WTC11 (cell line): ENCODE data around the gene ADORA1.

Source experiments
- CREM ChIP-seq: sonication (generic); formaldehyde crosslinking; IDR thresholded peaks from 2 replicates; pipeline ENCODE4 v1.8.1; 2022; ENCODE audit warnings: mild to moderate bottlenecking, missing genetic modification reagents, moderate library complexity
- CTCF ChIP-seq: fragments of 200-600 bp; IDR thresholded peaks from 2 replicates; pipeline ENCODE4 v1.8.0; 2022; ENCODE audit warnings: antibody characterized with exemption
- FOXP4 ChIP-seq: sonication (generic); formaldehyde crosslinking; IDR thresholded peaks from 2 replicates; pipeline ENCODE4 v1.8.0; 2022; ENCODE audit warnings: mild to moderate bottlenecking, missing genetic modification reagents
- NFE2L1 ChIP-seq: sonication (generic); formaldehyde crosslinking; IDR thresholded peaks from 2 replicates; pipeline ENCODE4 v1.8.1; 2023; ENCODE audit warnings: missing genetic modification reagents
- NR3C1 ChIP-seq: sonication (generic); formaldehyde crosslinking; conservative IDR thresholded peaks from 2 replicates; pipeline ENCODE4 v1.8.1; 2023; ENCODE audit warnings: low read depth, mild to moderate bottlenecking, missing genetic modification reagents
- PRDM15 ChIP-seq: sonication (generic); formaldehyde crosslinking; IDR thresholded peaks from 2 replicates; pipeline ENCODE4 v1.8.0; 2022; ENCODE audit warnings: missing genetic modification reagents
- TCF7 ChIP-seq: sonication (generic); formaldehyde crosslinking; IDR thresholded peaks from 2 replicates; pipeline ENCODE4 v1.8.0; 2022; ENCODE audit warnings: mild to moderate bottlenecking, low read depth, missing genetic modification reagents, moderate library complexity
- USF1 ChIP-seq: sonication (generic); formaldehyde crosslinking; IDR thresholded peaks from 2 replicates; pipeline ENCODE4 v1.8.0; 2022; ENCODE audit warnings: mild to moderate bottlenecking, missing genetic modification reagents
- ZNF121 ChIP-seq: sonication (generic); formaldehyde crosslinking; IDR thresholded peaks from 2 replicates; pipeline ENCODE4 v1.8.0; 2023; ENCODE audit warnings: missing genetic modification reagents
- ZNF396 ChIP-seq: fragments of 250-450 bp; sonication (Bioruptor Pico); IDR thresholded peaks from 2 replicates; pipeline ENCODE4 v1.8.0; 2021; ENCODE audit warnings: mild to moderate bottlenecking, moderate library complexity, borderline replicate concordance
- TF ChIP-seq, protein P1 (sequence below): fragments of 250-450 bp; sonication (Bioruptor Pico); IDR thresholded peaks from 2 replicates; pipeline ENCODE4 v2.1.2; 2022; ENCODE audit warnings: mild to moderate bottlenecking, moderate library complexity
- TF ChIP-seq, protein P2 (sequence below): sonication (generic); formaldehyde crosslinking; IDR thresholded peaks from 2 replicates; pipeline ENCODE4 v1.8.1; 2023; ENCODE audit warnings: mild to moderate bottlenecking, moderate library complexity, missing genetic modification reagents

GRCh38 chr1:203175827-203176241 is 48.3 kb downstream of the ADORA1 start:
- TF ChIP-seq, protein P1, sequence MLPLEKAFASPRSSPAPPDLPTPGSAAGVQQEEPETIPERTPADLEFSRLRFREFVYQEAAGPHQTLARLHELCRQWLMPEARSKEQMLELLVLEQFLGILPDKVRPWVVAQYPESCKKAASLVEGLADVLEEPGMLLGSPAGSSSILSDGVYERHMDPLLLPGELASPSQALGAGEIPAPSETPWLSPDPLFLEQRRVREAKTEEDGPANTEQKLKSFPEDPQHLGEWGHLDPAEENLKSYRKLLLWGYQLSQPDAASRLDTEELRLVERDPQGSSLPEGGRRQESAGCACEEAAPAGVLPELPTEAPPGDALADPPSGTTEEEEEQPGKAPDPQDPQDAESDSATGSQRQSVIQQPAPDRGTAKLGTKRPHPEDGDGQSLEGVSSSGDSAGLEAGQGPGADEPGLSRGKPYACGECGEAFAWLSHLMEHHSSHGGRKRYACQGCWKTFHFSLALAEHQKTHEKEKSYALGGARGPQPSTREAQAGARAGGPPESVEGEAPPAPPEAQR (CRISPR knock-in tag) = no peak
- TF ChIP-seq CTCF = no peak
- TF ChIP-seq NFE2L1 (CRISPR knock-in tag) = no peak
- TF ChIP-seq PRDM15 (CRISPR knock-in tag) = no peak
- TF ChIP-seq CREM (CRISPR knock-in tag) = no peak
- TF ChIP-seq NR3C1 = no peak
- TF ChIP-seq, protein P2, sequence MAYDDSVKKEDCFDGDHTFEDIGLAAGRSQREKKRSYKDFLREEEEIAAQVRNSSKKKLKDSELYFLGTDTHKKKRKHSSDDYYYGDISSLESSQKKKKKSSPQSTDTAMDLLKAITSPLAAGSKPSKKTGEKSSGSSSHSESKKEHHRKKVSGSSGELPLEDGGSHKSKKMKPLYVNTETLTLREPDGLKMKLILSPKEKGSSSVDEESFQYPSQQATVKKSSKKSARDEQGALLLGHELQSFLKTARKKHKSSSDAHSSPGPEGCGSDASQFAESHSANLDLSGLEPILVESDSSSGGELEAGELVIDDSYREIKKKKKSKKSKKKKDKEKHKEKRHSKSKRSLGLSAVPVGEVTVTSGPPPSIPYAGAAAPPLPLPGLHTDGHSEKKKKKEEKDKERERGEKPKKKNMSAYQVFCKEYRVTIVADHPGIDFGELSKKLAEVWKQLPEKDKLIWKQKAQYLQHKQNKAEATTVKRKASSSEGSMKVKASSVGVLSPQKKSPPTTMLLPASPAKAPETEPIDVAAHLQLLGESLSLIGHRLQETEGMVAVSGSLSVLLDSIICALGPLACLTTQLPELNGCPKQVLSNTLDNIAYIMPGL (CRISPR knock-in tag) = no peak
- TF ChIP-seq ZNF396 = no peak
- TF ChIP-seq USF1 (CRISPR knock-in tag) = no peak
- TF ChIP-seq ZNF121 = no peak
- TF ChIP-seq FOXP4 (CRISPR knock-in tag) = no peak
- TF ChIP-seq TCF7 = no peak
